Mucosa of stomach (tissue), 1 donor: ENCODE data around the gene GPRIN2.
"Not testable (repeated sequence)": the region's sequence is repeated elsewhere in the genome, so short reads cannot be mapped to it uniquely, and the experiment has no call there.

Experiments used
- H3K27me3 ChIP-seq: one replicate; pipeline ENCODE4 v1.7.0; 2013; ENCODE audit warnings: mild to moderate bottlenecking, low read length; ENCODE audit not compliant: control insufficient read depth, insufficient read depth
- H3K36me3 ChIP-seq: one replicate; pipeline ENCODE4 v1.7.0; 2013; ENCODE audit warnings: low read length; ENCODE audit not compliant: control insufficient read depth, insufficient read depth
- H3K4me1 ChIP-seq: one replicate; pipeline ENCODE4 v1.7.0; 2013; ENCODE audit warnings: mild to moderate bottlenecking, low read length; ENCODE audit not compliant: control insufficient read depth, insufficient read depth
- H3K4me3 ChIP-seq: one replicate; pipeline ENCODE4 v1.7.0; 2013; ENCODE audit warnings: low read length
- H3K9ac ChIP-seq: one replicate; pipeline ENCODE4 v1.7.0; 2013; ENCODE audit warnings: mild to moderate bottlenecking, low read length, moderate library complexity
- H3K9me3 ChIP-seq: one replicate; pipeline ENCODE4 v1.7.0; 2013; ENCODE audit warnings: mild to moderate bottlenecking, low read length, moderate library complexity; ENCODE audit not compliant: control insufficient read depth
- donor health status: Pancreatic carcinoma.

Gene GPRIN2

DNA sequence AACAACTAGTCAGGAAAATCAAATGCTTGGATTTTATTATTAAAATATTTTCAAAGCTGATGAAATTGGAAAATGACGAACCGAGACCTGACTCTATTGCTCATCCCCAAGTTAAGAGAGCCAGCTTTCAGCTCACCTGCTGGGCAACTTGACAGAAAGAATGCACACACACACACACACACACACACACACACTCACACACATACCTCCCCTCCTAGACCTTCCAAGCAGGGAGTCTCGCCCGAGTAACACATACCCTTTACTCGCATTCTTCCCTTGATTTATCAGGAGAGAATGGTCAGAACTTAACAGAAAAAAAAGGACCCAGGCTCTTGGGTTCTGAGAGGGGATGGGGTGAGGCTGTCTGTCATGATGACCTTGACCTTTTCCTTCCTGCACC is 19.1 kb downstream of the GPRIN2 start:
- no peaks in the 10 kb centered on the region for H3K36me3 ChIP-seq
- H3K9ac ChIP-seq = no peak overlapping the region
- H3K4me1 ChIP-seq = peaks cover 17% of the 10 kb centered on the region
- H3K4me3 ChIP-seq = no peak overlapping the region
- no peaks in the 10 kb centered on the region for H3K9me3 ChIP-seq
- H3K27me3 ChIP-seq = peaks cover 7% of the 10 kb centered on the region

DNA sequence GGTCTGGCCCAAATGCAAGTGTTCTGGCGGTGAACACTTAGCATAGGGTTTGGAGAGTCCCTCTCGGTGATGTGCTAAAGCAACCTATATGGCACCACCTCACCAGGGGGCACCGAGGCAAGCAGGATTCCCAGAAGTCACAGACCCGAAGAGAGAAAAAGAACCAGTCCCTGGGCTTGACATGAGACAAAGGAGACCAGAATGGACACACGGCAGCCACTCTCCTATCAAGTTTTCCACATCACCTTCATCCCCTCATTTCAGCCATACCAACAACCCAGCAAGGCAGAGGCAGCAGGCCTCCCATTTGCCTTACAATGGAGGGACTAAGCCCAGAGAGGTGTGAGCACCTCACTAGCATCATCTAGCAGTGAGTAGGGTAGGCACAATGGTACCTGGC is 19.7 kb downstream of the GPRIN2 start:
- no peak overlapping the region for H3K9ac ChIP-seq
- H3K36me3 ChIP-seq = no peaks in the 10 kb centered on the region
- peaks cover 17% of the 10 kb centered on the region for H3K4me1 ChIP-seq
- H3K9me3 ChIP-seq = no peaks in the 10 kb centered on the region
- H3K4me3 ChIP-seq = no peak overlapping the region
- H3K27me3 ChIP-seq = peaks cover 7% of the 10 kb centered on the region

DNA sequence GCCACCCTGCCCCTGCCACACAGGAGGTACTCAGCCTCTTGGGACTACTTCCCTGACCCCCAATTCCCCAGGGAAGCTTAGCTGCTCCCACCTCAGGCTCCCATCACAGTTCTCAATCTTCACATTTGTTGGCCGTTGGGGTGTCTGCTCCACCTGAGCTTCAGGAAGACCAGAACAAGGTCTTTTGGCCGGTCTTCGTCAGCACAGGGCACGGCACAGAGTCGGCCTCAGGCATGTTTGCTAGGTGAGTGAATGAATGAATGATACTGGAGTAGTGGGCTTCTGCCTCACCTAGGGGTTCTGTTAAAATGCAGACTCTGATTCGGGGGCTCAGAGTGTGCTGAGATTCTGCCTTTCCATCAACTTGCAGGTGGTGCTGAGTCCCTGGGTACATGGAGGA is 20.3 kb downstream of the GPRIN2 start:
- Histone ChIP-seq H3K9ac (no peak overlapping the region), H3K36me3 (no peaks in the 10 kb centered on the region), H3K27me3 (peaks cover 7% of the 10 kb centered on the region), H3K4me3 (no peak overlapping the region), H3K9me3 (no peaks in the 10 kb centered on the region), H3K4me1 (peaks cover 17% of the 10 kb centered on the region)

DNA sequence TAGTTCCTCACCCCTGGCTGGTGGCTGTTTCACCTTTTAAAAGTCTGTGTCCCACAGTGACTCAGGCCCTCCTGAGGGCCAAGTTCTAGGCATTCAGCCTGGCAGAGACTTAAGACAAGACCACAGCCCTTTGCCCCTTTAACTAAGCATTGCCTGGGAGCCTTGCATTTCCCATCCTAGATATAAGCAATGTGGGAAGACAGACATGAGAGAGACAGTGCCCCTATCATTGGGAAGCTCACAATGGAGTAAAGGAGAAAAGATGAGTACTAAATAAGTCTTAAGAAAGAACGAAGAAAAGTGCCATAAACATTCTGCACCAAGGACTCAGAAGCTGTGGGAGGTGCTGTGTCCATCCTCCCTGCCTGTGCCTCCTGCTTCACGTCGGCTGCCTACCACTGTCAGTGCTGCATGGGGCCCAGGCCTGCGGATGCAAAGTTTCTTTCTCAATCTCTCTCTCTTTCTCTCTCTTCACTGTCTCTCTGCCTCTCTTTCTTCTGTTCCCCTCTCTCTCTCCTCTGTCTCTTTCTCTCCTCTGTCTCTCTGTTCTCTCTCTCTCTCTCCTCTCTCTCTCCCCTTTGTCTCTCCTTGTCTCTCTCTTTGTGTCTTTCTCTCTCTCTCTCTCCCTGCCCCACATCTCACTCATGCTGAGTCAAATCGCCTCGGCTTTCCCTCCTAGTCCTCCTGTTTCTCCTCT is 21.5 kb downstream of the GPRIN2 start:
- Histone ChIP-seq H3K4me3 (no peak overlapping the region), H3K36me3 (no peaks in the 10 kb centered on the region), H3K9me3 (no peaks in the 10 kb centered on the region), H3K27me3 (peaks cover 3% of the 10 kb centered on the region), H3K4me1 (peaks cover 6% of the 10 kb centered on the region), H3K9ac (no peak overlapping the region)

DNA sequence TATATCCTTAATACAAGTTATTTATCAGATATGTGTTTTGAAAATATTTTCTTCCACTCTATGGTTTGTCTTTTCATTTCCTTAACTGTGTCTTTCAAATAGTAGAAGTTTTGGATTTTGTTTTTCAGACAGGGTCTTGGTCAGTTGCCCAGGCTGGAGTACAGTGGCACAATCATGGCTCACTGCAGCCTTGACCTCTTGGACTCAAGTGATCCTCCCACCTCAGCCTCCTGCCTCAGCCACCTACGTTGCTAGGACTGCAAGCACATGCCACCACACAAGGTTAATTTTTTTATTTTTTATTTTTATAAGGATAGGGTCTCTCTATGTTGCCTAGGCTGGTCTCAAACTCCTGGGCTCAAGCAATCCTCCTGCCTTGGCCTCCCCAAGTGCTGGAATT is 24.2 kb downstream of the GPRIN2 start:
- H3K36me3 ChIP-seq, H3K27me3 ChIP-seq, H3K9ac ChIP-seq, H3K4me1 ChIP-seq, H3K4me3 ChIP-seq, H3K9me3 ChIP-seq: not testable (repeated sequence)

DNA sequence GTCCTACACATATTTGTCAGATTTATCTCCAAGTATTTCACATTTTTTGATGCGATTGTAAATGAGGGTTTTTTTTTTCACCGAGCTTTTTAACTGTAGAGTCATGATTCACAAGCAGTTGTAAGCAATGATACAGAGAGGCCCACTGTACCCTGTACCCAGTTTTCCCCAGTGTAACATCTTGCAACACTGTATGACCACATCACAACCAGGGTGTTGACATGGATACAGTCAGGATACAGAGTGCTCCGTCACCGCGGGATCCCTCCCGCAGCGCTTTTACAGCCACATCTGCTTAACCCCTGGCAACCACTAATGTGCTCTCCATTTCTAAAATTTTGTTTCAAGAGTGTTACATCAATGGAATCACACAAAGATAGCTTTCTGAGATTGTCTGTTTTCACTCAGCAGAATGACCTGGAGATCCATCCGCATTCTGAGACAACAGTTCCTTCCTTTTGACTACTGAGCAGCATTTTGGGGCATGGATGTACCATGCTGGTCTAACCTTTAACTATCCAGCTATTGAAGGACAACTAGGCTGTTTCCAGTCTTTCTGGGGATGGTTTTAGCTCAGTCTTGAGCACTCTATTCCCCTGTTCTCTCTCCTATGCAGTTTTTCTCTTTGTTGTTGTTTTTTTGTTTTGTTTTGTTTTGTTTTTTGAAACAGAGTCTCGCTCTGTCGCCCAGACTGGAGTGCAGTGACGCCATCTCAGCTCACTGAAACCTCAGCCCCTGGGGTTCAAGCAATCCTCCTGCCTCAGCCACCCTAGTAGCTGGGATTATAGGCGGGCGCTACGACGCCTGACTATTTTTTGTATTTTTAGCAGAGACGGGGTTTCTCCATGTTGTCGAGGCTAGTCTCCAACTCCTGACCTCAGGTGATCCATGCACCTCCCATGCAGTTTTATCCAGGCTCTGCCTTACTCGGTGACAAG is 25.9 kb downstream of the GPRIN2 start:
- Histone ChIP-seq H3K4me3 (no peak overlapping the region), H3K36me3 (no peaks in the 10 kb centered on the region), H3K27me3 (no peaks in the 10 kb centered on the region), H3K9ac (no peak overlapping the region), H3K4me1 (no peaks in the 10 kb centered on the region), H3K9me3 (no peaks in the 10 kb centered on the region)

DNA sequence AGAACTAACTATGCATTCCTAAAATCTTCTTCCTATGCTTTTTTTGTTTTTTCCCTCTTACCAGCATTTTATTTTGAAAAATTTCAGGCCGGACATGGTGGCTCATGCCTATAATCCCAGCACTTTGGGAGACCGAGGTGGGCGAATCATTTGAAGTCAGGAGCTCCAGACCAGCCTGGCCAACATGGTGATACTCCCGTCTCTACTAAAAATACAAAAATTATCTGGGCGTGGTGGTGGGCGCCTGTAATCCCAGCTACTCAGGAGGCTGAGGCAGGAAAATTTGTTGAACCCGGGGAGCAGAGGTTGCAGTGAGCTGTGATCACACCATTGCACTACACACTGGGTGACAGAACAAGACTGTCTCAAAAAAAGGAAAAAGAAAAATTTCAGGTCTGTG is 26.7 kb downstream of the GPRIN2 start:
- H3K4me1 ChIP-seq, H3K27me3 ChIP-seq, H3K4me3 ChIP-seq, H3K9ac ChIP-seq, H3K9me3 ChIP-seq, H3K36me3 ChIP-seq: not testable (repeated sequence)

DNA sequence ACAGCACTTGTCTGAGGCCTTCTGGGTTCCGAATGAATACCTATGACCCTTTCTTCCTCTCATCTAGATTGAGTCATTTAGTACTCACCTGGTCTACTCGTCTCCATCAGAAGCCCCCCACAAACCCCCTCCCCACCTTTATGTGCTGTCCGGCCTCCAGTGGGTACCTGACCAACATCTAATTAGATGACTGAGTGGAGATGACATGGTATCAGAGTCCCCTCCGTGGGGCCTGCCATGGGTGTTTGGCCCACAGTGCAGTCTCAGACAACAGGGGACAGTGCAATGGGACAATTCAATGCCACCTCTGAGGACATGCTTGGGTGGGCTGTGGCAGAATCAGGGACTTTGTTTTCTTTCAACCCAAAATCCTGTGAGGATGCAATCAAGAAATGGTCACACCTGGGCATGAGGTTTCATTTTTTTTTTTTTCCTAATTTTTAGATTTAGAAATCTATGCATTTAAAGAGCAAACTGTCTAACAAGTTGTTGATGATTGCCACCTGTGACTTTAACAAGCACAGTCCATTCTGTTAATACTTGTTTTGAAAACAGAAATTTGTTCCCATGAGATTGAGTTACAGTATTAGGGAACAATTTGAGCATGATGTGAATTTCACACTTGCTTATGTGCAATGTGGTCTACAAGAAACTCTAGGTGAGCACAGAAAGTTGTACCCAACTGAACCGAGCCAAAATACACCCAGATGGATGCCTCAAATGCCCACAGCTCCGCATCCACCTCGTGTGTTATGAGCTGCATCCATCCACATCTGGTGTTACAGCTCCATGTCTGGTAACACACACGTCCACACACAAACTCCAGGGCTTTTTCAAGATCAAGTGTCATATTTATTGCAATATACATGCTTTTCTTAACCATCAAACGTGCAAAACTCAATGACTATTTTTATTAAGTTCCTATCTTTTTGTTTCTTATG is 27.5 kb downstream of the GPRIN2 start:
- Histone ChIP-seq H3K27me3 (no peaks in the 10 kb centered on the region), H3K9me3 (no peaks in the 10 kb centered on the region), H3K4me3 (no peak overlapping the region), H3K9ac (no peak overlapping the region), H3K36me3 (no peaks in the 10 kb centered on the region), H3K4me1 (peaks cover 8% of the 10 kb centered on the region)

DNA sequence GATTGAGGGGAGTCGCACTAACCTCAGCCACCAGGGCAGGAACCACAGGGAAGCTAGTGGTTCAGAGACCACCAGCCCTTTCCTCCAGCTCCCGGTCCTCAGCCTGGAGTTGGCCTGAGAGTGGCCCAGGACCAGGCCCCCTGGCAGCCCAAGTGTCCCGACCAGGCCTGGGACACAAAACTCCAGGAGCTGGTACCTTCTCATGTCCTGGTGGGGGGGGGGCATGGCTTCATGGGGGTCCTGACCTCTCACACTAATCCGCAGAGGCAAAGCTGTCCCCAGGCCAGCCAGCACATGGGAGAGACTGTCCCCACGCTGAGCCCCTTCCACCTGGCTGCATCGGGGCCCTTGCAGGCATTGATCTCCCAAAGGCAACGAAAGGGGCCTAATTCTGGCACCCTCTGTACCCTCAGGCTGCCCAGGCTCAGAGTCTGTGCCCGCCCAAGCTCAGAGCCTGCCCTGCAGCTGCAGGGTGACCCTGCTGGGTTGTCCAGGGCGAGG is 28.2 kb downstream of the GPRIN2 start:
- H3K9ac ChIP-seq = no peak overlapping the region
- no peaks in the 10 kb centered on the region for H3K27me3 ChIP-seq
- H3K4me3 ChIP-seq = no peak overlapping the region
- no peaks in the 10 kb centered on the region for H3K36me3 ChIP-seq
- H3K9me3 ChIP-seq = no peaks in the 10 kb centered on the region
- H3K4me1 ChIP-seq = peaks cover 15% of the 10 kb centered on the region

DNA sequence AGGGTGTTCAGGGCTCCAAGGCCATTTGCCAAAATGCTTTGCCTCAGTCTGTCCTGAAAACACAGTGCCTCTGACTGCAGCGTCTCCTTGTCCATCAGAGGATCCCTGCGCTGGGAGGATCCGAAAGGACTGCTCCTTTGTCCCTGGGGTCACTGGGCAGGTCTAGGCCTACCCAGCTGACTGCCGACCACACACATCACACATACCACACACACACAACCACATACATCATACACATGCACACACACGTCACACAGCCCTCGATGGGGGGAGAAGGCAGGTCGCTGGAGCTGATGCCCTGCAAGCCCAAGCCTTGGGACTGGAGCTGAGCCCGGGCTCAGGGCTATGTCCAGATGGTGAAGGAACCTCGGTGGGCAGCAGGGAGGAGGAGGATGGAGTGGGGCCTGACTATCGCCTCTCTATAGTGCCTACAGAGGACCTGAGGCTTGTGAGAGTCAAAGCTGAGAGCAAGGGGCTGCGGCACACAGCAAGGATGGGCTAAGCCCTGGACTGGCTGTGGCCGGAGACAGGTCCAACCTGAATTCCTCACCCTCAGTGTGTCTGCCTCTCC is 29.1 kb downstream of the GPRIN2 start:
- H3K9me3 ChIP-seq = no peaks in the 10 kb centered on the region
- H3K4me3 ChIP-seq = no peak overlapping the region
- no peaks in the 10 kb centered on the region for H3K36me3 ChIP-seq
- H3K27me3 ChIP-seq = no peaks in the 10 kb centered on the region
- no peak overlapping the region for H3K9ac ChIP-seq
- peaks cover 20% of the 10 kb centered on the region for H3K4me1 ChIP-seq

DNA sequence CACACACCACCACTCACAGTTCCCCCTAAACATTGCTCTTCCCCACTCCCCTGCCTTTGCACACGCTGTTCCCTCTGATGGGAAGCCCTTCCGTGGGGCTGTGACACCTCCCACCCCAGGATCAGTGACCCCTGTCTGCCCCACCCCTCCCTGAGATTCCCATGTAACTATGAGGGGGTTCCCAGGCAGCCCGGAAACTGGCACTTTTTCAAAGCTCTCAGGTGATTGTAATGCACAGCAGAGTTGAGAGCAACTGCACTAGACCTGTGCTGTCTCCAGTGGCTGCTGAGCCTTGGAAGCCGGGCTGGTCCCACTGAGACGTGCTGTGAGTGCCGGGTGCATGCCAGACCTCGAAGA is 29.8 kb downstream of the GPRIN2 start:
- Histone ChIP-seq H3K4me1 (peaks cover 20% of the 10 kb centered on the region), H3K27me3 (no peaks in the 10 kb centered on the region), H3K36me3 (no peaks in the 10 kb centered on the region), H3K4me3 (no peak overlapping the region), H3K9me3 (no peaks in the 10 kb centered on the region), H3K9ac (no peak overlapping the region)
